Skeletal muscle cell (primary cell): ENCODE results near the gene TRIM54.
"Not testable (repeated sequence)": the region's sequence is repeated elsewhere in the genome, so short reads cannot be mapped to it uniquely, and the experiment has no call there.

Experiments
- DNase-seq: peaks from one replicate; pipeline ENCODE4 v3.0.0-alpha.2; 2010; ENCODE audit warnings: low read depth
- H3K4me3 ChIP-seq: 2 replicates; pipeline ENCODE4 v1.5.1; 2011; ENCODE audit warnings: low read depth, mild to moderate bottlenecking, control low read depth, low read length, moderate library complexity

The TRIM54 gene

GRCh38 chr2:27255660-27256059 lies 26.6 kb upstream of the TRIM54 start:
- H3K4me3 ChIP-seq = no peak overlapping the region
- no peak for DNase-seq

GRCh38 chr2:27256855-27257454 lies 25.3 kb upstream of the TRIM54 start:
- DNase-seq = no peak
- no peak overlapping the region for H3K4me3 ChIP-seq

- DNase-seq = no peak
- no peak overlapping the region for H3K4me3 ChIP-seq
These were observed 24.2 kb upstream of the TRIM54 start for GRCh38 chr2:27258051-27258450.

GRCh38 chr2:27261241-27261925 lies 20.8 kb upstream of the TRIM54 start:
- DNase-seq = no peak
- H3K4me3 ChIP-seq = no peak overlapping the region

DNA sequence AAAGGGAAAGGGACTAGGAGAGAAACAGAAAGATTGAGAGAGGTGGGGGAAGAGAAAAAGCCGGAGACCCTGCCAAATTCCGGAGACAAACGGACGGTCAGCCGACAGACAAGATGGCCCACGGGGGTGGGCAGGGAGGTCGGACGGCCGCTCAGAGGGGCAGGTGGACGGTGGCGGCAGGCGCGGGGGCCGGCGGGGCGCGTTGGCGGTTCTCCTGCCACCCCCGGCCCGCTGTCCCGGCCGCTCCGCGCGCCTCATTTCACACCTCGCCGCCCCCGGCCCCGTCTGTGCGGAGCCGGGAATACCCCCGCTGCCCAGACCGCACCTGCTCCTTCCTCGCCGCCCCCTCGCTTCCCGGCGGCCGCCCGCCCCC lies 20.3 kb upstream of the TRIM54 start:
- DNase-seq = no peak
- H3K4me3 ChIP-seq = no peak overlapping the region

DNA sequence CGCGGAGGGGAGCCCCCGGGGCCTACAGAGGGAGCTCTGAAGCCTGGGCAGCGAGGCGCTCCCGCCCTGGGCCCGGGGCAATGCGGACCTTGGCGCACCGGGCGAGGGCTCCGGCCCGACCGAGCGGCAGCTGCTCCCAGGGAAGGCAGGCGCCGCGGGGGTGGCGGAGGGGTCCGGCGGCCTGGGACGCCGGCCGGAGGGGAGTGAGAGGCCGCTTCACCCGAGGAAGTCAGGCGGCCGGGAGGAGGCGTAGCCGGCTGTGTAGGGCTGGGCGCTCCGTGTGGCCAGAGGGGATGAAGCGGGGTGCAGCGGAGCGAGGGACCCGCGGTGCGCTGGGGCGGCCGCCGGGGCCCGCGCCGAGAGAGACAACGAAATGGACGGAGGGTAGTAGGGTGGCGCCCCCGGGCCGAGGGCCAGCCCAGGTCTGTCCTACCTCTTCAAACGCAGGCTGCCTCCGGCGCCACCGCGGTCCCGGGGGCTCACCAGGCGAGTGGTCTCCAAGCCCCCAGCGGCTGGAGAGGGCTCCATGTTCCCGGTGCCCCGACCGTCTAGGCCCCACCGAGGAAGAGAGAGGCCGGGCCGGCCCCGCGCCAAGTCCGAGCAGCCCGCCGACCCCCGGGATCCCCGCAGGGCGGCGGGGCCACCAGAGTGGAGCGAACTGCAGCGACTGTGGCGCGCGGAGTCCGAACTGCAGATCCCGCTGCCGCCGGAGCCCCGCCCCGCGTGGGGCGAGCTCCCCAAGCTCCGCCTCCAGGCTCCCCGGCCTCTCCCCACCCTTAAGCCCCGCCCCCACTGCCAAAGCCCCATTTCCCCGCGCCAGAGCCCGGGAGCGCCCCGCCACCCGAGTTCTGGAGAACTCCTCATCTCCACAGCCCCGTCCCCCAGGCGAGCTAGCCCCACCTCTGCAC lies 19.6 kb upstream of the TRIM54 start, which contains the start of gene SLC30A3:
SLC30A3 (minus strand) TSS at position 669 of the 908 bp plus-strand sequence; CDS start at position 528, 141 bp downstream.
- DNase-seq = no peak
- H3K4me3 ChIP-seq = peak within 1 kb of the TSS; percentile 35

GRCh38 chr2:27263287-27264252 lies 18.7 kb upstream of the TRIM54 start:
- DNase-seq = no peak
- peak overlapping the region; percentile 35 for H3K4me3 ChIP-seq

GRCh38 chr2:27264253-27264752 lies 17.9 kb upstream of the TRIM54 start:
- H3K4me3 ChIP-seq = peak overlapping the region; percentile 29
- no peak for DNase-seq

DNA sequence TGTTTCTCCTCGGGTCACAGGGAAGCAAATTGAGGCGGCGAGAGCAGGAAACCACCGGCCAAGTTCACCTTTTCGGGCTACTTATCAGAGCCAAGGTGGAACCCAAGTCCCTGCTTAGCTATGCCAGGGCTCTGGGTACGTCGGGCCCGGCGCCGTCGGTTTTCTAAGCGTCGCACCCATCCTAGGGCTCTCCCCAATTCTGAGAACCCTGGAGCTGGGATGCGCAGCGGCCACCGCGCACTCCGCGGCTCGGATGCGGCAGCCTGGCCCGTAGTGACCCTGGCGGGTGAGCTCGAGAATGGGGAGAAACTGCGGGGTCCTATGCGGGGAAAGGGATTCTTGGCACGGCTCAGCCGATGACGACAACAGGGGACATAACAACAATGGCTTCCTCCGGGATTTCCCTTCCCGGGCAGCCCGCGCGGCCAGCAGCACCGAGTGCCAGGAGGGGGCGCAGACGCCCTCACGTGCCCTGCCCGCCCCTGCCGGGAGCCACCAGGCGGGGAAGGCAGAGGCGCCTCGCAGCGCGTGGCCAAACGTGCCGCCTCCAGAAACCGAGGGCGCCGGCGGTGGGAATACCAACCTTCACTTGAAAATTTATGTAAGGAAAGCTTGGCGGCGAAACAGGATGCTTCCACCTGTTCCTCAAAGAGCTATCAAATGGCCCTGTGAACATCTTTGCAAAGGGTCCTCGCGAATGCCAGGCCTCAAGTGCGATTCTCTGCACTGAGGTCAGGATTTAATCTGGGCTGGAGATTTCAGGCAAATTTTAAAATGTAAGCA lies 17.3 kb upstream of the TRIM54 start:
- no peak for DNase-seq
- H3K4me3 ChIP-seq = peak overlapping the region; percentile 29

DNA sequence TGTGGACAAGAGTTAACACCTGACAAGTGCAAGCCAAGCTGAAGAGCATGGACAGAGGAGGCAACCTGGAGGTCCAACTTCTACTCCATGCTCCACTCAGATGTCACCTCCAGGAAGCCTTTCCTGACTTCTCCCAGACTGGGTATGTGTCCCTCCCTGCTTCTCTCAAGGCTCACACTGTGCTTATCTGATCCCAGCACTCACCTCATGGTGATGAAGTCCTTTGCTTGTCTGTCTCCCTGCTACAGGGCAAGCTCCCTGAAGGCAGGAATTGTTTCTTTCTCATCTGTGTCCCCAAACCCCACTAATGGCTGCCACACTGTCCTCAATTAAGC lies 16.7 kb upstream of the TRIM54 start:
- DNase-seq = no peak
- no peak overlapping the region for H3K4me3 ChIP-seq

GRCh38 chr2:27268296-27268695 lies 13.9 kb upstream of the TRIM54 start:
- not testable (repeated sequence) for H3K4me3 ChIP-seq, DNase-seq

- no peak for DNase-seq
These were observed 12.1 kb upstream of the TRIM54 start for GRCh38 chr2:27270131-27270530.

GRCh38 chr2:27270670-27271069 lies 11.6 kb upstream of the TRIM54 start:
- H3K4me3 ChIP-seq = no peak overlapping the region

More at GRCh38 chr2:27270131-27270530, 12.1 kb upstream of the TRIM54 start:
- no peak overlapping the region for H3K4me3 ChIP-seq

GRCh38 chr2:27271631-27272340 lies 10.4 kb upstream of the TRIM54 start:
- DNase-seq = no peak
- H3K4me3 ChIP-seq = no peak overlapping the region

More at GRCh38 chr2:27270670-27271069, 11.6 kb upstream of the TRIM54 start:
- no peak for DNase-seq

- DNase-seq, H3K4me3 ChIP-seq: not testable (repeated sequence)
These were observed 9.4 kb upstream of the TRIM54 start for GRCh38 chr2:27272537-27273522.
